Lung (tissue), 12 donors: Measurements from ENCODE around the gene ZFY. TPM values are rescaled to one million over a fixed set of nuclear protein-coding genes. Genes with fewer than 3 reads are reported as not detected.

ENCODE experiments used
- ATAC-seq: fragments of 200-7000 bp; cut with Tn5 transposase; one replicate; pipeline ENCODE4 v1.9.1; 2020; ENCODE audit warnings: moderate number of reproducible peaks; ENCODE audit not compliant: insufficient read depth, low FRiP score
- DNase-seq, 3 donors: peaks; one replicate each; pipeline ENCODE4 v3.0.0-alpha.2; 2013 to 2017
- H3K27ac ChIP-seq, 2 donors: one replicate each; pipeline ENCODE4 v1.5.1; 2013; ENCODE audit warnings: mild to moderate bottlenecking in 2 of 2, moderate library complexity in 2 of 2, control low read depth in 1 of 2, inconsistent platforms in 1 of 2, low read depth in 1 of 2, low read length in 1 of 2
- H3K27me3 ChIP-seq, 3 donors: one replicate each; pipeline ENCODE4 v1.5.1; 2013; ENCODE audit warnings: low read length in 2 of 3; ENCODE audit not compliant: control insufficient read depth in 3 of 3, insufficient read depth in 3 of 3
- H3K36me3 ChIP-seq, 4 donors: one replicate each; pipeline ENCODE4 v1.5.1; 2013; ENCODE audit warnings: low read length in 4 of 4, mild to moderate bottlenecking in 1 of 4, moderate library complexity in 1 of 4; ENCODE audit not compliant: control insufficient read depth in 4 of 4, insufficient read depth in 4 of 4
- H3K4me1 ChIP-seq, 5 donors: one replicate each; pipeline ENCODE4 v1.5.1; 2013; ENCODE audit warnings: low read length in 5 of 5, mild to moderate bottlenecking in 2 of 5, moderate library complexity in 1 of 5; ENCODE audit not compliant: control insufficient read depth in 5 of 5, insufficient read depth in 5 of 5
- H3K4me3 ChIP-seq: one replicate; pipeline ENCODE4 v1.5.1; 2013; ENCODE audit warnings: mild to moderate bottlenecking, control low read depth, moderate library complexity
- H3K9ac ChIP-seq, 2 donors: one replicate each; pipeline ENCODE4 v1.5.1; 2013; ENCODE audit warnings: low read length in 2 of 2, control low read depth in 1 of 2; ENCODE audit not compliant: insufficient read depth in 1 of 2
- H3K9me3 ChIP-seq, 4 donors: one replicate each; pipeline ENCODE4 v1.5.1; 2013; ENCODE audit warnings: low read length in 3 of 4, mild to moderate bottlenecking in 1 of 4, moderate library complexity in 1 of 4; ENCODE audit not compliant: control insufficient read depth in 4 of 4, insufficient read depth in 3 of 4
- CTCF ChIP-seq: IDR thresholded peaks from 2 replicates; pipeline ENCODE4 v1.5.1; 2012; ENCODE audit warnings: mild to moderate bottlenecking; ENCODE audit errors: control extremely low read depth, extremely low read depth
- WGBS, 2 donors: extraction: QIAGEN DNeasy Blood & Tissue Kit; methylation state at CpG; one replicate each; pipeline ENCODE4 v1.1.7; 2013; 5-methylcytosine and 5-hydroxymethylcytosine counted together
- polyA plus RNA-seq, 2 donors: library from polyadenylated mRNA; stranded (reverse); fragments of 200-250 nt; gene quantifications; one replicate each; pipeline ENCODE4 v1.2.1, GENCODE V29; 2013
- total RNA-seq, 2 donors: library from RNA; depleted of rRNA in 1 of 2; stranded (reverse); fragments of >200 nt in 1 of 2; gene quantifications; one replicate each; pipeline ENCODE4 v1.2.1, GENCODE V29; 2014 to 2021
- donor health status: control.
- donor health status: control.
- donor health status: Bipolar disorder and iron deficiency.
- donor health status: healthy.
- donor health status: DM: yes; HTN: yes; CAD: no.

ZFY gene
- total and polyA plus RNA-seq, 4 donors = 4.4 TPM; not detected in 3

GRCh38 chrY:2972708-2973107 is 37.5 kb downstream of the ZFY start:
- ATAC-seq (no peak), DNase-seq (no peak)
- Histone ChIP-seq H3K36me3 (peaks cover 0 to 2% (median 0%) of the 10 kb centered on the region in 4 donors), H3K9ac (no peak overlapping the region), H3K4me1 (no peaks in the 10 kb centered on the region), H3K9me3 (no peaks in the 10 kb centered on the region), H3K4me3 (no peak overlapping the region), H3K27ac (no peak overlapping the region), H3K27me3 (no peaks in the 10 kb centered on the region)
- WGBS, 2 donors = 31% methylated on average over 1 of the region's 1 CpG; no CpG with 5 or more reads in 1 of the 2 donors
- TF ChIP-seq CTCF = no peak

- peaks cover 0 to 2% (median 0%) of the 10 kb centered on the region in 4 donors for H3K36me3 ChIP-seq
- 79% methylated on average over 5 of the region's 5 CpGs; no CpG with 5 or more reads in 1 of the 2 donors for WGBS, 2 donors
- no peak for ATAC-seq
These were observed 38.0 kb downstream of the ZFY start for GRCh38 chrY:2973110-2973751.

GRCh38 chrY:2979283-2979682 is 44.1 kb downstream of the ZFY start:
- ATAC-seq = no peak
- H3K27ac ChIP-seq = no peak overlapping the region
- TF ChIP-seq CTCF = no peak
- no peak for DNase-seq
- H3K36me3 ChIP-seq = peaks cover 0 to 9% (median 0%) of the 10 kb centered on the region in 4 donors
- 86% methylated on average over 6 of the region's 6 CpGs; no CpG with 5 or more reads in 1 of the 2 donors for WGBS, 2 donors
- no peaks in the 10 kb centered on the region for H3K27me3 ChIP-seq
- H3K4me3 ChIP-seq = no peak overlapping the region
- H3K9me3 ChIP-seq = no peaks in the 10 kb centered on the region
- H3K9ac ChIP-seq = no peak overlapping the region
- H3K4me1 ChIP-seq = no peaks in the 10 kb centered on the region

More at GRCh38 chrY:2973110-2973751, 38.0 kb downstream of the ZFY start:
- Histone ChIP-seq H3K27me3 (no peaks in the 10 kb centered on the region), H3K9ac (no peak overlapping the region), H3K27ac (no peak overlapping the region), H3K4me1 (no peaks in the 10 kb centered on the region), H3K4me3 (no peak overlapping the region), H3K9me3 (no peaks in the 10 kb centered on the region)
- no peak for TF ChIP-seq CTCF
- no peak for DNase-seq
